ENCODE data around the gene WDR4.
A peak's percentile ranks its signal among the peaks of the same experiment; 100 is the strongest.
"Not testable (repeated sequence)": the region's sequence is repeated elsewhere in the genome, so short reads cannot be mapped to it uniquely, and the experiment has no call there.

The WDR4 gene, protein sequence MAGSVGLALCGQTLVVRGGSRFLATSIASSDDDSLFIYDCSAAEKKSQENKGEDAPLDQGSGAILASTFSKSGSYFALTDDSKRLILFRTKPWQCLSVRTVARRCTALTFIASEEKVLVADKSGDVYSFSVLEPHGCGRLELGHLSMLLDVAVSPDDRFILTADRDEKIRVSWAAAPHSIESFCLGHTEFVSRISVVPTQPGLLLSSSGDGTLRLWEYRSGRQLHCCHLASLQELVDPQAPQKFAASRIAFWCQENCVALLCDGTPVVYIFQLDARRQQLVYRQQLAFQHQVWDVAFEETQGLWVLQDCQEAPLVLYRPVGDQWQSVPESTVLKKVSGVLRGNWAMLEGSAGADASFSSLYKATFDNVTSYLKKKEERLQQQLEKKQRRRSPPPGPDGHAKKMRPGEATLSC

DNA sequence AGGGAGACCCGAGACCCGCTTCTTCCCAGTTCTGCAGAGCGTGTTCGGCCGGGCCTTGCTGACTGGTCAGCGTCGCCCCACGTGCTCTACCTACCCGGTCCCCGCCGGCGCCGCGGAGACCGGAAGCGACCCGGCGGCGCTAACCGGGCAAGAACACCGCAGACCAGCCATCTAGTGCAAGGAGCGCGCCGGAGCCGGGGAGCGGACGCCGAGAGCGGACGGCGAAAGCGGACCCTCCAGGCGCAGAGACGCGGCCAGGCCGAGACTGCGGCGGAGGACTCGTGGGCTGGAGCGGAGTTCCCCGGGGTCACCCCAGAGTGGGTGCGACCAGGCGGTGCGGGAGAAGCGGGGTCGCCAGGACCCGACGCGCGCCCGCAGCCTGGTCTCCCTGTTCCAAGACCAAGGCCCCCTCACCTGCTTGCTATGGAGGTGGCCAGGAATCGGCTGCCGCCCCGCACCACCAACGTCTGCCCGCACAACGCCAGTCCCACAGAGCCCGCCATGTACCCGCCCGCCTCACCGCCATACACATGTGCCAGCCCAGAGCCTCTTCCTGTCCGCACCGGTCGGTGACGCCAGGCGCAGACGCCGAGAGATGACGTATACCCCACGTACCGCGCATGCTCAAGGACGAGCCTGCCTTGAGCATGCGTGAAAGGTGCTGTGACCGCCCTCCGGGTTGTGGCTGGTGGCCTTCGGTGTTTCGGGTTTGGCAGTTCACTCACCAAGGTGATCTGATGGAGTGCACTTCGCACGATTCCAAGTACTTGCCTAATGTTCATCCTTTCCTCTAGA is at the start of gene WDR4:
Gene WDR4, minus strand, starts transcription at position 547 of the 795 bp plus-strand sequence. Its CDS starts 44 bp downstream, at position 503.
- peak; percentile 95 for DNase-seq (ENCODE audit: low read depth)

DNA sequence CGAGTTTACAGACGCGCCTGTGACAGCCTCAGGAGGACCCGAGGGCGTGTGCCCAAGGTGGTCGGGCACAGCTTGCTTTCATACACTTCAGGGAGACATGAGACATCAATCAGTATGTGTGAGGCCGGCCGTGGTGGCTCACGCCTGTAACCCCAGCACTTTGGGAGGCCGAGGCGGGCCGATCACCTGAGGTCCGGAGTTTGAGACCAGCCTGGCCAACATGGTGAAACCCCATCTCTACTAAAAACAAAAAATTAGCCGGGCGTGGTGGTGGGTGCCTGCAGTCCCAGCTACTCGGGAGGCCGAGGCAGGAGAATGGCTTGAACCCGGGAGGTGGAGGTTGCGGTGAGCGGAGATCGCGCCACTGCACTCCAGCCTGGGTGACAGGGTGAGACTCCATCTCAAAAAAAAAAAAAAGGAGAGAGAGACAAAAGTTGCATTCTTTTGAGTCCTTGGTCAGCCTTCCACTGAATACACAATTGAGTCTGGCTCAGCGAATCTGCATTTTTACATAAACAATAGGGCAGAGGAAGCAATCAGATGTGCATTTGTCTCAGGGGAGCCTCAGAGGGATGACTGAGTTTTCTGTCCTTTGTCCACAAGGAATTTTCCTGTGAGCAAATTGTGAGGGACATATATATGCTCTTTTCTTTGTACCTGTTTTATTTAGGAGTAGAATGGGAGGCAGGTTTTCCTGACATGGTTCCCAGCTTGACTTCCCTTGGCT is 48.3 kb upstream of the WDR4 start:
- not testable (repeated sequence) for DNase-seq (ENCODE audit: low read depth)

DNA sequence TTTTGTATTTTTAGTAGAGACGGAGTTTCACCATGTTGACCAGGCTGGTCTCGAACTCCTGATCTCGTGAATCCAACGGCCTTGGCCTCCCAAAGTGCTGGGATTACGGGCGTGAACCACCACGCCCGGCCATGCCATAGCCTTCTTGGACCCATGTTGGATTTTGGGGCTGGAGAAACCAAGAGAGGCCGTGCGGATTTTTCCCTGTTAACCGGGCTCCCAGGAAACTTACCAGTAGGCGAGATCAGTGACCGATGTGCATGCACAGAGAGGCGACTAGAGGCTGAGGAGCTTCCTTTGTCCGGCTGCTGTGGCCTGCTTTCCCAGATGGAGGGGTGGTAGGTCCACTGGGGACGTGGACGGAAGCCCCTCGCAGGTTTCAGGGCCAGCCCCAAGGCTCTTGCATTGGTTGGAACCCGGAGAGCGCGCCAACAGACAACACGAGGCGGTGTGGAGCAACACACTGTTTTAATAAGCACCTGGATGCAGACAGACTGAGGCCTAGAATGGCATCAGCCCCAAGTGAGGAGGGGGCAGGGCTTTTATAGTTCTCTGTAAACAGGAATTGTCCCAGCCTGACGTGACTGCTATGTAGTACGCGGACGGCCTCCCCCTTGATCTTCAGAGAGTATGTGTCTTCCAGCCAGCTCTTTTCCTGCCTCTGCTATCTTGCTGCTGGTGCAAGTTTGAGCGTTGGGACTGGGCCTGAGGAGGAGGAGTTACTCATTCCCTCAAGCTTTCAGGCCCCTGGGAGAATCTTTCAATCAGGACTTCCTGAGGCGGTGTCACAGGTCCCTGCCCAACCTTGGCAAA is 46.0 kb upstream of the WDR4 start, which contains the start of gene ERVH48-1:
Gene ERVH48-1, minus strand, starts transcription at position 517 of the 813 bp plus-strand sequence. CDS start 6,624 bp downstream, outside the sequence.
- DNase-seq (ENCODE audit: low read depth) = no peak

DNA sequence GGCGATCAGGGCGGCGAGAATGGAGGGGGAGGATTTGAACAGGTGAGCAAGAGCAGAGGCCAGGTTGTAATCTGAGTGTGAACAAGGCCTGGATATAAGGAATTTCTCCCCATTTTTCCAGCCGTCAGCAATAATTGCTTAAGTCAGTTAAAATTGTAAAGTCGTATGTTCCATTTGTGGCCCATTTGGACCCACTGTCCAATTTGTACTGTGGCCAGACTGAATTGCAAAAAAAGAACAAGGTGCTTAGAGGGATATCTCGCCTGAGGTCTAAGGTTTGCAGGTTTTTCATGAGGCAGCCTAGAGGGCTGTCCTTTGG is 45.1 kb upstream of the WDR4 start:
- no peak for DNase-seq (ENCODE audit: low read depth)

DNA sequence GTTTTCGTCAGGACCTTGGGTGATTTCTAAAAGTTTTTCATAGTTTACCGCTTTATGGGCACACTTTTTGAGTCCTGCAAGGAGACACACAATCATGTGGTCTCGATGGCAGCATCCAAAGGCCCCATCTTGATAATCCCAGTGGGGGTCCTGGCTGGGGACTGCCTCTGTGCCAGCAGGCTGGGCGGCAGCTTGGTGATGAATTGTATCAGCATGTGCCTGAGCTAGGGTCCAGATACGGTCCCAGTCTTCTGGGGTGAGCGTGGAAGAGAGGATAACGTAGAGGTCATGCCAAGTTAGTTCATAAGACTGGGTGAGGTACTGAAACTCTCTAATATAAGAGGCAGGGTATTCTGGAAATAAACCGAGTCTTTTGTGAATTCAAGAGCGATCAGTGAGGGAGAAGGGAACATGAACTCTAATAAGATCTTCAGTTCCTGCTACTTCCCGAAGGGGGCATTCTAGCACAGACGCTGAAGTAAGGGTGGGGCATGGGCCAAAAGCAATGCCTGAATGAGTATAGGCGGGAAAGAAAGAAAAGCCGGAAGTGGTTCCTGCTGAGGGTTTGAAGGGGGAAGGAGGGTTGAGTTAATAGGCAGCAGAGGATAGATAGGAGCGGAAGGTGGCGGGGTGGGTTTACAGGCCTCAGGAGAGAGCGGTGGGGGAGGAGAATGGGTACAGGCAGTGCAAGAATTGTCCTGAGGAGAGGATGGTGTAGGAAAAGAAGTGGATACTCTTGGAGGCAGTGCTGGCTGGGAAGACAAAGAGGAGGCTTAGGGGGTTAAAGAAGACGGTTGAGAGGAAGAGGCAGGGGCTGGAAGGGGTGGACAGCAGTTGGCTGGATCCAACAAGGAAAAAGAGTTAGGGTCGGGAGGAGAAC is 44.5 kb upstream of the WDR4 start:
- peak; percentile 75 for DNase-seq (ENCODE audit: low read depth)

DNA sequence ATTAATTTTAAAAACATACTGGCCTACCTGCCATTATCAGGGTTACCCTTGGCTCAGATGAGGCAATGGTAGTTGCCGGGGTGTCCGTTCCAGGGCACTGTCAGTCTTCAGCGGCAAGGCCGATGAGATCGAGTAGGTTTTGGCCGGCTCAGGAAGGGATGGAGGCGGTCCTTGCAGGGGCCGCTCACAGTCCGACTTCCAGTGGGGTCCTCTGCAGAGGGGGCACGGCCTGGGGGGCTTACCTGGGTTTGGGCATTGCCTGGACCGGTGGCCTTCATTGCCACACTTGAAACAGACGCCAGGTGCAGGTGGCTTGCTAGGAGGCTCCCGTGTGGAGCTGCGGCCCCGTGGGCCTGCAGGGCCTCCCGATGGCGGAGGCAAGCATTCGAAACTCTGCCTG is 43.6 kb upstream of the WDR4 start:
- no peak for DNase-seq (ENCODE audit: low read depth)

DNA sequence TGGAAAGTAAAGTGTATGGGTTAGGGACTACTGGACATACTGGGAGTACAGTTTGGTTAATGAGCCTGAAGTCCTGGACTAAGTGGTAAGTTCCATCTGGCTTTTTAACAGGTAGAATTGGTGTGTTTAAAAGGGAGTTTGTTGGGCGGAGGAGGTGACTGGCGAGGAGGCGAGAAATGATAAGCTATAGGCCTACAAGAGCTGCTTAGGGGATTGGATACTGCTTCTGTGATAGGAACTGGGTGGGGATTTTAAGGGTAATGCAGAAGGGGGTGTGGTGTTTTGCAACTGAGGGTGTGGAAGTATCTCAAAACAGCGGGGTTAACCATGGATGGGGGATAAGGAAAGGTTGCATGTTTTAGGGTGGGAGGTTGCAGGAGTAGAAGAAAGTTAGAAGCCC is 42.6 kb upstream of the WDR4 start:
- no peak for DNase-seq (ENCODE audit: low read depth)

DNA sequence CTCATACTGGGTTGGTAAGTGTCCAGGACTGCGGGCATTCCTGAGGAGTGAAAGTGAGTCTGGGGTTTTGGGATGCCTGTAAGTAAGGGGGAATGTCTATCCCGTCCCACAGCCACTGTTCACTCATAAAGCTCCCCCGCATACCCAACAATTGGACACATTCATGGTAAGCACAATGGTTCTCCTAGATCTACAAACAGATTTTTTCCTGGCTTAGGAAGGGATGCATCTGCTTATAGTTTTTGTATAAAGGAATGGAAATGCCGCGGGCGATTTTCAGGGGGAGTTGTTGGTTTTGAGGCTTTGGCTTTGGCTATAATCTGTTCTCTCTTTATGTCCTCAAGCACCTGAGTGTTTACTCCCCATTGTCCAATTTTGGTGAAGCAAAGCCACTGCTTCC is 39.0 kb upstream of the WDR4 start:
- DNase-seq (ENCODE audit: low read depth) = no peak

DNA sequence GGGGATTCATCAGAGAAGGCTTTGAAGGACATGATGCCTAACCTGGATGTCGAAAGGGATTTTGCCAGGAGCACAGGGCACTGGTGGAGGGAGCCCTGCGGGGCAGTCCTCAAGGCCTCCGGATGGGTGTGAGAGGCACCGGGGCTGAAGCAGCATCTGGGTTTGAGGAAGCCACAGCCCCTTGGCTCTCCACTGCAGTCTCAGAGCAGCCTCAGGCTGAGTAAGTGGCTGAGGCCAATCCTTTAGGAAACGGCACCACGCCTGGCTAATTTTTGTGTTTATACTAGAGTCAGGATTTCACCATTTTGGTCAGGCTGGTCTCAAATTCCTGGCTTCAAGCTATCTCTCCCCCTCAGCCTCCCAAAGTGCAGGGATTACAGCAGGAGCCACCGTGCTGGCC is 34.1 kb upstream of the WDR4 start:
- peak; percentile 67 for DNase-seq (ENCODE audit: low read depth)

DNA sequence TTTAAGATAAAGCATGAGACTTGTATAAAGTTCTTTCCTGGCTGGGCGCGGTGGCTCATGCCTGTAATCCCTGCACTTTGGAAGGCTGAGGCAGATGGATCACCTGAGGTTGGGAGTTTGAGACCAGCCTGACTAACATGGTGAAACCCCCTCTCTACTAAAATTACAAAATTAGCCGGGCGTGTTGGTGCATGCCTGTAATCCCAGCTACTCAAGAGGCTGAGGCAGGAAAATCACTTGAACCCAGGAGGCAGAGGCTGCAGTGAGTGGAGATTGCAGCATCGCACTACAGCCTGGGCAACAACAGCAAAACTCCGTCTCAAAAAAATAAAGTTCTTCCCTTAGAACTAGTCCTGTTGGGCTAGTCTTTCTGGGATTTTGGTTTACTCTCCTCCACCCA is 32.6 kb upstream of the WDR4 start:
- not testable (repeated sequence) for DNase-seq (ENCODE audit: low read depth)

DNA sequence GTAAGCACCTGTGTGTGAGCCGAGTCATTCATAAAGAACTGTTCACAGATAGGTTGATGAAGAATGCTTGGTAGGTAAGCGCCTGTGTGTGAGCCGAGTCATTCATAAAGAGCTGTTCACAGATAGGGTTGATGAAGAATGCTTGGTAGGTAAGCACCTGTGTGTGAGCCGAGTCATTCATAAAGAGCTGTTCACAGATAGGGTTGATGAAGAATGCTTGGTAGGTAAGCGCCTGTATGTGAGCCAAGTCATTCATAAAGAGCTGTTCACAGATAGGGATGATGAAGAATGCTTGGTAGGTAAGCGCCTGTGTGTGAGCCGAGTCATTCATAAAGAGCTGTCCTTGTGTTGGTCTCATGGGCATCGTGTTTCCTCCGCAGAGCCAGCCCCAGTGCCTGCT is 29.1 kb upstream of the WDR4 start:
- not testable (repeated sequence) for DNase-seq (ENCODE audit: low read depth)

DNA sequence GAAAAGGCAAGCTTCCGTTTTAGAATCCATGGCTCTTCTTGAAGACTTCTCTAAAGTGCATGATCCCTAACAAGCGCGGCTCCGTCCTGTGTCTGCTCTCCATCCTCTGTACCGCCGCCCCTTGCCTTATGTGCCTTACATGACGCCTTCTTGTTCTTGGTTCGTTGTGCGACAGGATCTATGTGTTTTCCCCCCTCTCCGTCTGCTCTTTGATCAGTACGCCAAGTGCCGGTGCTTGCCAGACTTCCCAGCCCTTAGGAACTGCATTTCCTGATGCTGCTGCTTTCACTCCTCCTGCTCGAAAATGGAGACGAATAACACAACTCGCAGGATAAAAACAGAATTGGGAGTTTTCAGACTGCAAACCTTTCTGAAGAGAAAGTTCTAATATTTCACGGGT is 26.9 kb upstream of the WDR4 start:
- DNase-seq (ENCODE audit: low read depth) = no peak

DNA sequence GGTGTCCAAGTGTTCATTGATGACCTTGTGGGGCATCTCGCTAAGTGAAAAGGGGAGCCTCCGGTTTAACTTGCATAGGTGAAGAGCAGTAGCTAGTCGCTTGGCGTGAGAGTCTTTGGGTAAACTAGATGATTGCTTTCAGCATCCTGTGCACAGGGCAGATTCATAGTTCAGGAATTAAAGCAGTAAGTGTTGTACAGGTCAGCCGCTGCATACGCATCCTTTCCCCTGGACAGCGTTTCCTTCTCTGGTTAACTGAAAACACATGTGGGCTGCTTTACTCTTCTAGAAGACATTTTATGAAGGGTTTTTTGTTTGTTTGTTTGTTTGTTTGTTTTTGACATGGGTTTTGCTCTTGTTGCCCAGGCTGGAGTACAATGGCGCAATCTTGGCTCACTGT is 25.9 kb upstream of the WDR4 start:
- DNase-seq (ENCODE audit: low read depth) = peak; percentile 47

DNA sequence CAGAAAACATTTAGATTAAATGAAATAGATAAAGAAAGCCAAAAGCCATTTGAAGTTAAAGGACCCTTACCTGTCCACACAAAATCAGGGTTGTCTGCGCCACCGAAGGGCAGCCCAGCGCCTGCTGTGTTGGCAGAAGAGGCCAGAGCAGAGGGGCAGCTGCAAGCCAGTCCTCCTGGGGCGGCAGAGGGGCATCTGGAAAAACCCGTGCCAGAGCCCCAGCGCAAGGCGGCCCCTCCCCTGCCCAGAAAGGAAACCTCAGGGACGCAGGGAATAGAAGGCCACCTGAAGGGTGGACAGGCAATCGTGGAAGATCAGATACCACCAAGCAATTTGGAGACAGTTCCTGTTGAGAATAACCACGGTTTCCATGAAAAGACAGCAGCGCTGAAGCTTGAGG is 24.5 kb upstream of the WDR4 start:
- no peak for DNase-seq (ENCODE audit: low read depth)

DNA sequence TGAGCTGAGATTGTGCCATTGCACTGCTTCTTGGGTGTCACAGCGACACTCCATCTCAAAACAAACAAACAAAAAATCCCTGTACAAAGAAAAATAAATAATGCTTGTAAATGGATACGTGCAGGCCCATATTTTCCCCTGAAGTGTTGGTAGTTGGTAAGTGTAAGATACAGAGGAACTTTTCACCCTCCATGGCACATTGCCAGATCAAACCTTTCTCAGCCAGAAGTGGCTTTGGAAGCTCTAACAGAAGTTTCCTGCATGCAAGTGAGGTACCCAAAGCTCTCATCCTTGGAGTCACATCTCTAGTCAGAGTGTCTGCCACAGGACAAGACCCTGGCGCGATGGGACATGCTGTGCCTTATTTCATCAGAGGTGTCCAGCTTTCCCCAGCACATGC is 21.1 kb upstream of the WDR4 start:
- DNase-seq (ENCODE audit: low read depth) = no peak

DNA sequence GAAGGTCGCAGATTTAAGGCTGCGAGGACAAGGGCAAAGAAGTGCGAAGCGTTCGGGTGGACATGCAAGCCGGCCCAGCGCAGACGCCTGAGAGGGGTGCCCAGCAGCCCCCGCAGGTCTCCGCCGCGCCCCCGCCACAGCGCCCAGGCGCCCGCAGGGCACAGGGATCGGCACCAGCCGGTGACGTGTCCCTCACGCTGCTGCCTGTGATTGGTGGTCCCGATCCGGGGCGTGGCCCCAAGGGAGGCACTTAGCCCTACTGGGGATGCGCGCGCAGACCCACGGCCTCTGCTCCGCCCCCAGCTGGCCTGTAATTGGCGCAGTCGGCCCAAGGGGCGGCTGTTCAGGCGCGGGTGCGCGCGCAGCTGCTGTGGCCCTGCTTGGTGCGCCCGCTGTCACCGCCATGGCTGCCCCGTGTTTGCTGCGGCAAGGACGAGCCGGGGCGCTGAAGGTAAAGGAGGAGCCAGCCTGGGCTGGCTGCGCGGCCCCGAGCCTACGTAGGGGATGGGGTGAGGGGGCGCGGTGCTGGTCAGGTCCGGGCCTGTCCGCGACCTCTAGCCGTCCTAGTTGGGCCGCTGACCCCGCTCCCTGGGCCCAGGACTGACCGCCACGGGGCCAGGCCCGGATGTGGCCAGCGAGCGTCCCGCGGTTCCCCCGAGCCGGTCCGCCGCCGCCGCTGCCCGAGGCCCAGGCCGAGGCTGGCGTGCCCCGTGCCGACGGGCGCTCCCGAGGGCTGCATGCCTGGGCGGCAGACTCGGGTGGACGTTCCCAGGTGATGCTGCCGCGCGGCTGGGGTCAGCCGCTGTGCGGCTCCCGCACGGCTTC is 13.8 kb upstream of the WDR4 start, which contains the start of gene NDUFV3:
Gene NDUFV3, plus strand, starts transcription at position 379 of the 825 bp plus-strand sequence. Its CDS starts 25 bp downstream, at position 404.
- peak; percentile 97 for DNase-seq (ENCODE audit: low read depth)

DNA sequence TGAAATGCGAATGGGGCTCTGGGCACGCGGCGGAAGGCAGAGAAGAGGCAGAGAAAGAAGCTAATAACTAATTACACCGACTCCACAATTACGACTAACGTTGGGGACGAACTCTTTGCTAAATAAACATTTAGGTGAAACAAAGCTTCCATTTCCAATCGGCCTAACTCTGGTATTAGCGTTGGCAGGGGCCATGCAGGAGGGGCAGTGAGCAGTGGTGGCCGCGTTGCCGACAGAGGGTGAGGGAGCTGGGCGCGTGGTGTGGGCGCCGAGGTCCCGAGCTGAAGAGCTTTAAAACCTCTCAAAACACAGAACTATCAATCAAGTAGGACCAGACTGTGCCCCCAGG is 13.2 kb upstream of the WDR4 start:
- no peak for DNase-seq (ENCODE audit: low read depth)

DNA sequence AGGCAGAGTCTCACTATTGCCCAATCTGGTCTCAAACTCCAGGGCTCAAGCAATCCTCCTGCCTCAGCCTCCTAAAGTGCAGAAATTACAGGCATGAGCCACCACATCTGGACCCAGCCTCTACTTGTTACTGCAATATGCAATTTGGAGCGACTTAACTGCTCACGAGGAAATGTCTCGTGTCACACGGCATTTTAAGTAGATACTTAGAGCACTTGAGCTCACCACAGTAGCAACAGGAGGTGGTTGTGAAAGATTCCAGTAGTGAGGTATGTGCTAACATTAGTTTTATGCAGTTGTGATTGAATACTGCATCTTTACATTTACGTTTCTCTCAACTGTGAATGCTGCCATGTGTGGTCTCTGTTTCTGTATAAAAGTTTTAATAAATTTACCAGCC is 8.0 kb upstream of the WDR4 start:
- DNase-seq (ENCODE audit: low read depth) = no peak

DNA sequence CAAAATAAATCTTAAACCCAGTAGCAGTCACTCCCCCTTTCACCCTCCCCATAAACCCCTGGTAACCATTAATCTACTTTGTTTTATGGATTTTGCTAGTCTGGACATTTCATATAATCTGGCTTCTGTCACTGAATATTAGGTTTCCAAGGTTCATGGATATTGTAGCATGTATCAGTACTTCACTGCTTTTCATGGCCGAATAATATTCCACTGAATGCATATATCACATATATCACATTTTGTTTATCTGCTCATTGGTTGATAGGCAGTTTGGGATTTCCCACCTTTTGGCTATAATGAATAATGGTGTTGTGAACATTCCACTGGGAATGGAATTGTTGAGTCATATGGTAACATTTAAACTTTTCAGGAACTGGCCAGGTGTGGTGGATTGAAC is 4.6 kb upstream of the WDR4 start:
- DNase-seq (ENCODE audit: low read depth) = no peak

DNA sequence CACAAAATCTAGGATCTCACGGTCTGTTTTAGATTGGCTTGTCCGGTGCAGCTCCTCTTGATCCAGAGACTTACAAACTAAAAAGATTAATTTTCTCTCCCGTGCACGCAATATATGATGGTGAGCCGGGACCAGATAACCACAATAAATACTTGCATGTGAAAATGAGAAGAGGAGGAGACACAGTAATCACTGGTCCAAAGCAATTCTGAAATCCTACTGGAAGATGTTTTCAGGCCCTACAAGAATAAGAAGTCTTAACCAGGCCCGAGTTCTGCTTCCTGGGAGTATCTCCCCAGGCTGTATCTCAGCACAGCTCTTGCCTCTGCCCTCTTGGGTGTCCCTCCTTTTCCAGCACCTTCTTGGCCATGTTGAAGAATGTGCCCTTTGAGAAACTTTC is 1.0 kb upstream of the WDR4 start:
- DNase-seq (ENCODE audit: low read depth) = no peak

All from fibroblast of gingiva (primary cell).